Amniotic epithelial cell (primary cell): ENCODE results near the gene KLRC4.
A peak's percentile ranks its signal among the peaks of the same experiment; 100 is the strongest.
"Not testable (repeated sequence)": the region's sequence is repeated elsewhere in the genome, so short reads cannot be mapped to it uniquely, and the experiment has no call there.

ENCODE experiments used
- DNase-seq: peaks from one replicate; pipeline ENCODE4 v3.0.0-alpha.2; 2010; ENCODE audit warnings: low read depth

KLRC4 gene

GRCh38 chr12:10409392-10409791 lies at the start of gene KLRC4:
KLRC4 (minus strand) TSS chr12:10409757; CDS start chr12:10409575, 182 bp downstream.
- peak; percentile 8 for DNase-seq

- DNase-seq: no peak
These were observed 48.2 kb upstream of the KLRC4 start for GRCh38 chr12:10457760-10458159.

GRCh38 chr12:10456856-10457255 lies 47.3 kb upstream of the KLRC4 start:
- no peak for DNase-seq

- DNase-seq: no peak
These were observed 46.2 kb upstream of the KLRC4 start for GRCh38 chr12:10455766-10456165.

- DNase-seq: no peak
These were observed 45.0 kb upstream of the KLRC4 start for GRCh38 chr12:10454531-10454930.

- peak; percentile 24 for DNase-seq
These were observed 43.6 kb upstream of the KLRC4 start, which contains the start of gene KLRC1 for GRCh38 chr12:10453156-10453555. KLRC1 (minus strand) TSS chr12:10453377; CDS start chr12:10451156, 2,221 bp downstream.

GRCh38 chr12:10448236-10448635 lies 38.7 kb upstream of the KLRC4 start:
- DNase-seq: no peak

GRCh38 chr12:10446052-10446451 lies 36.5 kb upstream of the KLRC4 start:
- peak; percentile 10 for DNase-seq

GRCh38 chr12:10441144-10441543 lies 31.6 kb upstream of the KLRC4 start:
- DNase-seq: not testable (repeated sequence)

- DNase-seq: not testable (repeated sequence)
These were observed 30.2 kb upstream of the KLRC4 start for GRCh38 chr12:10439608-10440274.

GRCh38 chr12:10437601-10438000 lies 28.0 kb upstream of the KLRC4 start:
- not testable (repeated sequence) for DNase-seq

- not testable (repeated sequence) for DNase-seq
These were observed 26.3 kb upstream of the KLRC4 start, which contains the start of gene KLRC2 for GRCh38 chr12:10435816-10436215. KLRC2 (minus strand) TSS chr12:10436010; CDS start chr12:10435986, 24 bp downstream.

- DNase-seq: not testable (repeated sequence)
These were observed 21.1 kb upstream of the KLRC4 start for GRCh38 chr12:10430623-10431022.

- DNase-seq: not testable (repeated sequence)
These were observed 16.4 kb upstream of the KLRC4 start for GRCh38 chr12:10425938-10426337.

- peak; percentile 2 for DNase-seq
These were observed 14.8 kb upstream of the KLRC4 start for GRCh38 chr12:10424260-10424899.

- not testable (repeated sequence) for DNase-seq
These were observed 12.6 kb upstream of the KLRC4 start for GRCh38 chr12:10422159-10422558.

GRCh38 chr12:10420334-10420733 lies 10.8 kb upstream of the KLRC4 start, which contains the start of gene KLRC3:
KLRC3 (minus strand) TSS chr12:10420595; CDS start chr12:10420550, 45 bp downstream.
- DNase-seq: not testable (repeated sequence)

- no peak for DNase-seq
These were observed 715 bp downstream of the KLRC4 start for GRCh38 chr12:10408842-10409241.

GRCh38 chr12:10406725-10407124 lies 2.8 kb downstream of the KLRC4 start:
- no peak for DNase-seq

- no peak for DNase-seq
These were observed 4.3 kb downstream of the KLRC4 start for GRCh38 chr12:10405294-10405693.

- no peak for DNase-seq
These were observed 4.8 kb downstream of the KLRC4 start for GRCh38 chr12:10404798-10405197.

GRCh38 chr12:10400829-10401228 lies 8.7 kb downstream of the KLRC4 start:
- no peak for DNase-seq

- no peak for DNase-seq
These were observed 11.4 kb downstream of the KLRC4 start for GRCh38 chr12:10398168-10398567.
